Uterus (tissue), 4 donors: ENCODE data around the gene DDX60. TPM values are rescaled to one million over a fixed set of nuclear protein-coding genes. Genes with fewer than 3 reads are reported as not detected.

Source experiments
- DNase-seq, 2 donors: peaks; one replicate each; pipeline ENCODE4 v3.0.0-alpha.2; 2019 to 2020
- H3K27ac ChIP-seq, 2 donors: fragments of 200-600 bp; sonication (generic); 1 replicate in 1 of 2; 2 replicates in 1 of 2; pipeline ENCODE4 v1.5.1; 2016 to 2018
- H3K27me3 ChIP-seq, 2 donors: fragments of 200-600 bp; sonication (generic); one replicate each; pipeline ENCODE4 v1.5.1; 2018 to 2019; ENCODE audit warnings: control low read depth in 1 of 2
- H3K36me3 ChIP-seq, 2 donors: fragments of 200-600 bp; sonication (generic); one replicate each; pipeline ENCODE4 v1.5.1; 2019; ENCODE audit warnings: control low read depth in 1 of 2
- H3K4me1 ChIP-seq, 2 donors: fragments of 200-600 bp; sonication (generic); one replicate each; pipeline ENCODE4 v1.5.1; 2018 to 2019; ENCODE audit warnings: control low read depth in 1 of 2
- H3K4me3 ChIP-seq, 2 donors: fragments of 200-600 bp; sonication (generic); 1 replicate in 1 of 2; 2 replicates in 1 of 2; pipeline ENCODE4 v1.5.1; 2018 to 2019; ENCODE audit warnings: mild to moderate bottlenecking in 1 of 2
- H3K9me3 ChIP-seq, 2 donors: fragments of 200-600 bp; sonication (generic); one replicate each; pipeline ENCODE4 v1.5.1; 2019; ENCODE audit warnings: control low read depth in 1 of 2
- POLR2A ChIP-seq, 2 donors: fragments of 450-650 bp; IDR thresholded peaks; one replicate each; pipeline ENCODE4 v1.6.1; 2016; ENCODE audit warnings: antibody characterized with exemption in 2 of 2, mild to moderate bottlenecking in 1 of 2, moderate library complexity in 1 of 2
- intact Hi-C: fragments of 100-400 bp; cut with DNase I; formaldehyde crosslinking; loops from one replicate; pipeline ENCODE4 v1.15.1; 2023; ENCODE audit warnings: low total_unique reads
- total RNA-seq, 4 donors: library from RNA; depleted of rRNA in 3 of 4; stranded (reverse); fragments of >200 nt in 3 of 4; gene quantifications; one replicate each; pipeline versions ENCODE4 v1.1.0 to v1.2.4, GENCODE V29; 2014 to 2023
- TF ChIP-seq, protein P1 (sequence below), 4 experiments: fragments of 200-600 bp in 2 of 4; fragments of 450-650 bp in 2 of 4; sonication (generic) in 2 of 4; IDR thresholded peaks; one replicate each; pipeline ENCODE4 v1.5.1; 2016 to 2019; ENCODE audit warnings: antibody characterized with exemption in 4 of 4, mild to moderate bottlenecking in 2 of 4, moderate library complexity in 1 of 4
- donor health status: DM: yes; HTN: yes; CAD: no.

Gene DDX60, protein sequence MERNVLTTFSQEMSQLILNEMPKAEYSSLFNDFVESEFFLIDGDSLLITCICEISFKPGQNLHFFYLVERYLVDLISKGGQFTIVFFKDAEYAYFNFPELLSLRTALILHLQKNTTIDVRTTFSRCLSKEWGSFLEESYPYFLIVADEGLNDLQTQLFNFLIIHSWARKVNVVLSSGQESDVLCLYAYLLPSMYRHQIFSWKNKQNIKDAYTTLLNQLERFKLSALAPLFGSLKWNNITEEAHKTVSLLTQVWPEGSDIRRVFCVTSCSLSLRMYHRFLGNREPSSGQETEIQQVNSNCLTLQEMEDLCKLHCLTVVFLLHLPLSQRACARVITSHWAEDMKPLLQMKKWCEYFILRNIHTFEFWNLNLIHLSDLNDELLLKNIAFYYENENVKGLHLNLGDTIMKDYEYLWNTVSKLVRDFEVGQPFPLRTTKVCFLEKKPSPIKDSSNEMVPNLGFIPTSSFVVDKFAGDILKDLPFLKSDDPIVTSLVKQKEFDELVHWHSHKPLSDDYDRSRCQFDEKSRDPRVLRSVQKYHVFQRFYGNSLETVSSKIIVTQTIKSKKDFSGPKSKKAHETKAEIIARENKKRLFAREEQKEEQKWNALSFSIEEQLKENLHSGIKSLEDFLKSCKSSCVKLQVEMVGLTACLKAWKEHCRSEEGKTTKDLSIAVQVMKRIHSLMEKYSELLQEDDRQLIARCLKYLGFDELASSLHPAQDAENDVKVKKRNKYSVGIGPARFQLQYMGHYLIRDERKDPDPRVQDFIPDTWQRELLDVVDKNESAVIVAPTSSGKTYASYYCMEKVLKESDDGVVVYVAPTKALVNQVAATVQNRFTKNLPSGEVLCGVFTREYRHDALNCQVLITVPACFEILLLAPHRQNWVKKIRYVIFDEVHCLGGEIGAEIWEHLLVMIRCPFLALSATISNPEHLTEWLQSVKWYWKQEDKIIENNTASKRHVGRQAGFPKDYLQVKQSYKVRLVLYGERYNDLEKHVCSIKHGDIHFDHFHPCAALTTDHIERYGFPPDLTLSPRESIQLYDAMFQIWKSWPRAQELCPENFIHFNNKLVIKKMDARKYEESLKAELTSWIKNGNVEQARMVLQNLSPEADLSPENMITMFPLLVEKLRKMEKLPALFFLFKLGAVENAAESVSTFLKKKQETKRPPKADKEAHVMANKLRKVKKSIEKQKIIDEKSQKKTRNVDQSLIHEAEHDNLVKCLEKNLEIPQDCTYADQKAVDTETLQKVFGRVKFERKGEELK (N-terminal part only)
- total RNA-seq, result 10 to 100 TPM in 3 of 4 donors, 1 to 10 TPM in 1; 10.0 to 45.1 (median 27.3) TPM

DNA sequence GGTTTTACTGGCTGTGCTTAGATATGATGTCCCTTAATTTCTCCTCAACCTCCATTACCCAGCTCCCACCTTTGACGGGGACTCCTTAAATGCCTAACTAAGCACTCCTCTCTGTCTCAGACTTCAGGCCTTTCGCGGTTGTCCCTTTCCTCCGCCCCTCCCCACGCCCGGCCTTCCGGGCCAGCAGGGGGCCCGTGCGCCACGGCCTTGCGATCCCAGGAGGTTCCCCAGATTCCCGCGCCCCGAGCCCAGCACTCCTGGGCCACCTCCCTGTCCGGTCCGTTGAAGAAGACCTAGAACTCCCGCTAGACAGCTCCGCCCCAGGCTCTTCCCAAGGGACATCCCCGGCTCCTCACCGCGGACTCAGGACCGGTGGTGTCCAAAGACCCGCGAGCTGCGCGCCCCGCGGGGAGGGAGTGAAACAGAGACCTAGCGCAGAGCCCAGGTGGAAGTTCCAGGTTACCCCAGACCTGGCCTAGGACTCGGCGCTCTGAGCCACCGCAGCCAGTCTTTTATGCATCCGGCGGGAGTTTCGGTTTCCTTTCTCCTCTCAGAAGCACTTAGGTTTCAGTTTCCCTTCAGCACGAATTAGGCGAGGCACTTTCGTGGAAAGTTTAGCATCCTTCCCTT is at the start of gene DDX60:
TSS of gene DDX60 (minus strand) at position 487 of the 630 bp plus-strand sequence. CDS start 7,493 bp downstream, outside the sequence.
- H3K4me1 ChIP-seq, result no peaks in the 10 kb centered on the region
- intact Hi-C loops, result no loop called here
- no peaks in the 10 kb centered on the region for H3K27me3 ChIP-seq
- H3K27ac ChIP-seq, result peak within 1 kb of the TSS; percentile 96 to 98
- H3K9me3 ChIP-seq, result no peaks in the 10 kb centered on the region
- peak within 1 kb of the TSS; percentile 81 to 88 for H3K4me3 ChIP-seq
- TF ChIP-seq POLR2A (IDR thresholded peaks at IDR 0.05), result no peak
- TF ChIP-seq, protein P1, sequence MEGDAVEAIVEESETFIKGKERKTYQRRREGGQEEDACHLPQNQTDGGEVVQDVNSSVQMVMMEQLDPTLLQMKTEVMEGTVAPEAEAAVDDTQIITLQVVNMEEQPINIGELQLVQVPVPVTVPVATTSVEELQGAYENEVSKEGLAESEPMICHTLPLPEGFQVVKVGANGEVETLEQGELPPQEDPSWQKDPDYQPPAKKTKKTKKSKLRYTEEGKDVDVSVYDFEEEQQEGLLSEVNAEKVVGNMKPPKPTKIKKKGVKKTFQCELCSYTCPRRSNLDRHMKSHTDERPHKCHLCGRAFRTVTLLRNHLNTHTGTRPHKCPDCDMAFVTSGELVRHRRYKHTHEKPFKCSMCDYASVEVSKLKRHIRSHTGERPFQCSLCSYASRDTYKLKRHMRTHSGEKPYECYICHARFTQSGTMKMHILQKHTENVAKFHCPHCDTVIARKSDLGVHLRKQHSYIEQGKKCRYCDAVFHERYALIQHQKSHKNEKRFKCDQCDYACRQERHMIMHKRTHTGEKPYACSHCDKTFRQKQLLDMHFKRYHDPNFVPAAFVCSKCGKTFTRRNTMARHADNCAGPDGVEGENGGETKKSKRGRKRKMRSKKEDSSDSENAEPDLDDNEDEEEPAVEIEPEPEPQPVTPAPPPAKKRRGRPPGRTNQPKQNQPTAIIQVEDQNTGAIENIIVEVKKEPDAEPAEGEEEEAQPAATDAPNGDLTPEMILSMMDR (IDR thresholded peaks at IDR 0.05), result peak; percentile 27 to 59 (median 41)
- peak; percentile 76 to 86 for DNase-seq
- no peaks in the 10 kb centered on the region for H3K36me3 ChIP-seq

DNA sequence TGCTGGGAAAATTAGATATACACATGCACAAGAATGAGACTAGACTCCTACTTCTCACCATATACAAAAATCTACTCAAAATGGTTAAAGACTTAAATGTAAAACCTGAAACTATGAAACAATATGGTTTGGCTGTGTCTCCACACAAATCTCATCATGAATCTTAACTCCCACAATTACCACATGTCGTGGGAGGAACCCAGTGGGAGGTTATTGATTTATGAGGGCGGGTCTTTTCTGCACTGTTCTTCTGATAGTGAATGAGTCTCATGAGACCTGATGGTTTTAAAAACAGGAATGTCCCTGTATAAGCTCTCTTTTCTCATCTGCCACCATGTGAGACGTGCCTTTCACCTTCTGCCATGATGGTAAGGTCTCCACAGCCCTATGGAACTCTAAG is 48.5 kb upstream of the DDX60 start:
- intact Hi-C loops, result no loop called here
- no peak overlapping the region for H3K4me3 ChIP-seq
- peaks cover 0 to 6% of the 10 kb centered on the region in 2 donors for H3K9me3 ChIP-seq
- H3K27me3 ChIP-seq, result no peaks in the 10 kb centered on the region
- no peaks in the 10 kb centered on the region for H3K4me1 ChIP-seq
- no peaks in the 10 kb centered on the region for H3K36me3 ChIP-seq
- DNase-seq, result no peak
- TF ChIP-seq POLR2A (IDR thresholded peaks at IDR 0.05), result no peak
- TF ChIP-seq, protein P1 (IDR thresholded peaks at IDR 0.05), result no peak
- no peak overlapping the region for H3K27ac ChIP-seq

DNA sequence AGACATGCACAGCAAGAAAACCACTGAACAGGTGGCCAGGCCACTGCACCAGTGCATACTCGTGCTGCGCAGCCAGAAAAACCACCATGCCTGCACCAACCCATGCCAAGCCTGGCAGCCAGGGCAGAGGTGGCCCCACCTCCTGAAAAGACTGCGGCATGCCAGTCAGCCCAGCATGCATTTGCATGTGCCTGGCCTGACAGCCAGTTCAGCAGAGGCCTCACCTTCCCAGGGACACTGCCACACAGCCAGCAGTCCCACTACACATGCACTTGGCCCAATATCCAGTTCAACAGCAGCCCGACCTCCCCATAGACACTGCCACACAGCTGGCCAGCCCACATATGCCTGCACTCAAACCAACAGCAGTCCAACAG is 43.5 kb upstream of the DDX60 start:
- no peak for DNase-seq
- no peak overlapping the region for H3K27ac ChIP-seq
- no peak for TF ChIP-seq POLR2A (IDR thresholded peaks at IDR 0.05)
- TF ChIP-seq, protein P1 (IDR thresholded peaks at IDR 0.05), result no peak
- no peaks in the 10 kb centered on the region for H3K27me3 ChIP-seq
- H3K4me3 ChIP-seq, result no peak overlapping the region
- no peaks in the 10 kb centered on the region for H3K36me3 ChIP-seq
- intact Hi-C loops, result no loop called here
- peaks cover 0 to 6% of the 10 kb centered on the region in 2 donors for H3K9me3 ChIP-seq
- no peaks in the 10 kb centered on the region for H3K4me1 ChIP-seq

DNA sequence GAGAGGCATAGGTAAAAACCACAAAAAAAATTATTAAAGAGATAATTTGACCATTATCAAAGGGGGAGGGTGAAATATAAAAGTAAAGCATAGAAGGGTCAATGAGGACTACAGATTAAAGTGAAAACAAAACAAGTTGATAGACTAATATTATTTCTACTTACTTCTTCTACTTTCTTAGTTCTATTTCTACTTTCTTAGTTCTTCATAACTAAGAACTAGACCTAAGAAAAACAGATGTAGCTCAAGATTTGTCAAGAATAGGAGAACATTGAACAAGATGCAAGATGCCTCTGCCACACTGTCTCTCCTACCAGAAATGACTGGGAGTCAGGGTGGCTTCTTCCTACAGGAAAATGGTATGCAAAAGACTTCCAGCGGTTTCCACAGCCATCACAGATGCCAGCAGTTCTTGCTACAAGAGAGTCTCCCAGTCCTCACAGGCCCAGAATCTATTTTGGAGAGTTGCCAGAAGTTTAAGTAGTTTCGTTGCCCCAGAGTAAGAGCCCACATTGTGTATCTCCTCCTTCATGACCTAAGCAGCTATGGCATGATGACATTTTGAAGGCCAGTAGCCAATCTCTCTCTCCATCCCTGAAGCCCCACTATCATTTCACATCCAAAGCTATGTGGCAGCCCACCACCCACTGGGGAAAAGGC is 42.9 kb upstream of the DDX60 start:
- no peaks in the 10 kb centered on the region for H3K27me3 ChIP-seq
- intact Hi-C loops, result no loop called here
- H3K4me3 ChIP-seq, result no peak overlapping the region
- H3K4me1 ChIP-seq, result no peaks in the 10 kb centered on the region
- no peak for TF ChIP-seq POLR2A (IDR thresholded peaks at IDR 0.05)
- TF ChIP-seq, protein P1 (IDR thresholded peaks at IDR 0.05), result no peak
- no peak overlapping the region for H3K27ac ChIP-seq
- H3K9me3 ChIP-seq, result peaks cover 0 to 6% of the 10 kb centered on the region in 2 donors
- DNase-seq, result no peak
- no peaks in the 10 kb centered on the region for H3K36me3 ChIP-seq
